ENCODE results near the gene QPRT.
"Not testable (repeated sequence)": the region's sequence is repeated elsewhere in the genome, so short reads cannot be mapped to it uniquely, and the experiment has no call there.

QPRT gene

DNA sequence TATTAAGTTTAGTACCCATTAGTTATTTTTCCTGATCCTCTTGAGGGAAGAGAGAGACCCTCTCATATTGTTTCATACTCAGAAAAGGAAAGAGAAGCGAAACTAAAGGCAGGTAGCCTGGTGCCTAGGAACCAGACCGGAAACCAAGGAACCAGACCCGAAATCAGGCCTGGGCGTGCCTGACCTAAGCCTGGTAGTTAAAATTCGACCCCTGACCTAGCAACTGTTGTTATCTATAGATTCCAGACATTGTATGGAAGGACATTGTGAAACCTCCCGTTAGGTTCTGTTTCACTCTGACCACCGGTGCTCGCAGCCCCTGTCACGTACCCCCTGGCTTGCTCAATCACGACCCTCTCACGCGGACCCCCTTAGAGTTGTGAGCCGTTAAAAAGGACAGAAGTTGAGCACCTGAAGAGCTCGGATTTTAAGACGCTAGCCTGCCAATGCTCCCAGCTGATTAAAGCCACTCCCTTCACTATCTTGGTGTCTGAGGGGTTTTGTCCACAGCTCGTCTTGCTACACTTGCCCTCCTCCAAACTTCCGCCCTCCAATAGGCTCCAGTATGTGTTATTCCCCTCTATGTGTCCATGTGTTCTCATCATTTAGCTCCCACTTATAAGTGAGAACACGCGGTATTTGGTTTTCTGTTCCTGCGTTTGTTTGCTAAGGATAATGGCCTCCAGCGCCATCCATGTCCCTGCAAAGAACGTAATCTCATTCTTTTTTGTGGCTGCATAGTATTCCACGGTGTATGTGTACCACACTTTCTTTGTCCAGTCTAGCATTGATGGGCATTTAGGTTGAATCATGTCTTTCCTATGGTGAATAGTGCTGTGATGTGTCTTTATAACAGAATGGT is 10.7 kb downstream of the QPRT start:
- not testable (repeated sequence) for FAIRE-seq; DNase-seq (ENCODE audit: low spot score)

DNA sequence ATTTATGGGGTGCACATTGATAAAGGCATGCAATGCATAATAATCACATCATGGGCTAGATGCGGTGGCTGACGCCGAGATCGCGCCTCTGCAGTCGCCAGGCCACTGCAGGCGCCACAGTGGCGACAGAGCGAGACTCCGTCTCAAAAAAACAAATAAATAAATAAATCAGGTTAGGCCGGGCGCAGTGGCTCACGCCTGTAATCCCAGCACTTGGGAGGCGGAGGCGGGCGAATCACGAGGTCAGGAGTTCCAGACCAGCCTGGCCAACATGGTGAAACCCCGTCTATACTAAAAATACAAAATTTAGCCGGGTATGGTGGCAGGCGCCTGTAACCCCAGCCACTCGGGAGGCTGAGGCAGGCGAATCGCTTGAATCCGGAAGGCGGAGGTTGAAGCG is 13.6 kb downstream of the QPRT start:
- not testable (repeated sequence) for FAIRE-seq; DNase-seq (ENCODE audit: low spot score)

DNA sequence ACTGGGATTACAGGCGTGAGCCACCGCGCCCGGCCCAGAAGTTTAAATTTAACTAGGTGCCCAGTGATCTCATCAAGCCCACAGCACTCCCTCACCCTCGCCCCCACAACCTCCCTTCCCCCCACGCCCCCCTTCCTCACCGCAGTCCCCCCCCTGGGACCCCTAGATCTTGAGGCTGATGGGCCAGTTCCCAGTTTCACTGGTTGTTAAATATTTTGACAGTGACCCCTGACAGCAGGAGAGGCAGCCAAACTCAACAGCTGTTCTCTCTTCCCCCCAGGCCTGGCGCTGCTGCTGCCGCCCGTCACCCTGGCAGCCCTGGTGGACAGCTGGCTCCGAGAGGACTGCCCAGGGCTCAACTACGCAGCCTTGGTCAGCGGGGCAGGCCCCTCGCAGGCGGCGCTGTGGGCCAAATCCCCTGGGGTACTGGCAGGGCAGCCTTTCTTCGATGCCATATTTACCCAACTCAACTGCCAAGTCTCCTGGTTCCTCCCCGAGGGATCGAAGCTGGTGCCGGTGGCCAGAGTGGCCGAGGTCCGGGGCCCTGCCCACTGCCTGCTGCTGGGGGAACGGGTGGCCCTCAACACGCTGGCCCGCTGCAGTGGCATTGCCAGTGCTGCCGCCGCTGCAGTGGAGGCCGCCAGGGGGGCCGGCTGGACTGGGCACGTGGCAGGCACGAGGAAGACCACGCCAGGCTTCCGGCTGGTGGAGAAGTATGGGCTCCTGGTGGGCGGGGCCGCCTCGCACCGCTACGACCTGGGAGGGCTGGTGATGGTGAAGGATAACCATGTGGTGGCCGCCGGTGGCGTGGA is 15.6 kb downstream of the QPRT start:
- FAIRE-seq, result no peak

DNA sequence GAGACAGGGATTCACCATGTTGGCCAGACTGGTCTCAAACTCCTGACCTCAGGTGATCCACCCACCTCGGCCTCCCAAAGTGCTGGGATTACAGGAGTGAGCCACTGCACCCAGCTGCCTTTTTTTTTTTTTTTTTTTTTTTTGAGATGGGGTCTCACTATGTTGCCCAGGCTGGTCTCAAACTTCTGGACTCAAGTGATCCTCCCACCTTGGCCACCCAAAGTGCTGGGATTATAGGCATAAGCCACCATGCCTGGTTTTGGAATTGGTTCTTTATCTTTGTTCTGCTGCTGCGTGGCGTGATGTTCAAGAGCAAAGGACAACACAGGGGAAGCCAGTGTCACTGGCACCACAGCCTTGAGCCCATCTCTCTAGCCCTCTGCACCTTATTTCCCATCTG is 16.7 kb downstream of the QPRT start:
- DNase-seq (ENCODE audit: low spot score); FAIRE-seq: not testable (repeated sequence)

More for the DNA sequence above, 15.6 kb downstream of the QPRT start:
- DNase-seq (ENCODE audit: low spot score), result no peak

DNA sequence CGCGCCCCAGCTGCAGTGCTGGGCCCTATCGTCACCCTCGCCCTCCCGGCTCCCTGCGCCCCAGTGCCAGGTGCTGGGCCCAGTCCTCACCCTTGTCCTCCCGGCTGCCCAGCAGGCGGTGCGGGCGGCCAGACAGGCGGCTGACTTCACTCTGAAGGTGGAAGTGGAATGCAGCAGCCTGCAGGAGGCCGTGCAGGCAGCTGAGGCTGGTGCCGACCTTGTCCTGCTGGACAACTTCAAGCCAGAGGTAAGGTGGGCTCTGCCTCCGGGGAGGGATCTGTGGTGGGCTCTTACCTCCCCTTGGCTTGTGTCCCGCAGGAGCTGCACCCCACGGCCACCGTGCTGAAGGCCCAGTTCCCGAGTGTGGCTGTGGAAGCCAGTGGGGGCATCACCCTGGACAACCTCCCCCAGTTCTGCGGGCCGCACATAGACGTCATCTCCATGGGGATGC is 17.9 kb downstream of the QPRT start:
- FAIRE-seq, result no peak
- no peak for DNase-seq (ENCODE audit: low spot score)

DNA sequence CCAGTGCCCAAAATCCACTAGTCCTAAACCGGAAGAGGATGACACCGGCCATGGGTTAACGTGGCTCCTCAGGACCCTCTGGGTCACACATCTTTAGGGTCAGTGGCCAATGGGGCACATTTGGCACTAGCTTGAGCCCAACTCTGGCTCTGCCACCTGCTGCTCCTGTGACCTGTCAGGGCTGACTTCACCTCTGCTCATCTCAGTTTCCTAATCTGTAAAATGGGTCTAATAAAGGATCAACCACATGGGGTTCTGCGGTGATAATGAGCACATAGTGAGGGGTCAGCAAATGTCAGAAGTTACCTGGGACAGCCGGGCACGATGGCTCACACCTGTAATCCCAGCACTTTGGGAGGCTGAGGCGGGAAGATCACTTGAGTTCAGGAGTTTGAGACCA is 18.4 kb downstream of the QPRT start:
- FAIRE-seq (no peak), DNase-seq (ENCODE audit: low spot score) (no peak)

DNA sequence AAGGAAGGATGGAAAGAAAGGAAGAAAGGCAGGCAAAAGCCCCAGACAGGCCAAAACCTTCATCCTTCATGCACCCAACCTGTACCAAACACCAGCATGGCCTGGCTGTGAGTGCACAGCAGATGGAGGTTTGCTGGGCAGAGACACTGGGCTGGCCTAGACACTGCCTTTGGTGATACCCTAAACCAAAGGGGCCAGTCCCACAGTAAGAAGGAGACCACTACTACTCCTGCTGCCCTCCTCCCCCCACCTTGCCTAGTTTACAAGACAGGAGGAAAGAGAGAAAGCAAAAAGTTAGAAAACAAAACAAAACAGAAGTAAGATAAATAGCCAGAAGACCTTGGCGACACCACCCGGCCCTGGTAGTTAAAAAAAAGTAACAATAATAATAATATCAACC is 19.1 kb downstream of the QPRT start:
- FAIRE-seq (no peak), DNase-seq (ENCODE audit: low spot score) (no peak)

DNA sequence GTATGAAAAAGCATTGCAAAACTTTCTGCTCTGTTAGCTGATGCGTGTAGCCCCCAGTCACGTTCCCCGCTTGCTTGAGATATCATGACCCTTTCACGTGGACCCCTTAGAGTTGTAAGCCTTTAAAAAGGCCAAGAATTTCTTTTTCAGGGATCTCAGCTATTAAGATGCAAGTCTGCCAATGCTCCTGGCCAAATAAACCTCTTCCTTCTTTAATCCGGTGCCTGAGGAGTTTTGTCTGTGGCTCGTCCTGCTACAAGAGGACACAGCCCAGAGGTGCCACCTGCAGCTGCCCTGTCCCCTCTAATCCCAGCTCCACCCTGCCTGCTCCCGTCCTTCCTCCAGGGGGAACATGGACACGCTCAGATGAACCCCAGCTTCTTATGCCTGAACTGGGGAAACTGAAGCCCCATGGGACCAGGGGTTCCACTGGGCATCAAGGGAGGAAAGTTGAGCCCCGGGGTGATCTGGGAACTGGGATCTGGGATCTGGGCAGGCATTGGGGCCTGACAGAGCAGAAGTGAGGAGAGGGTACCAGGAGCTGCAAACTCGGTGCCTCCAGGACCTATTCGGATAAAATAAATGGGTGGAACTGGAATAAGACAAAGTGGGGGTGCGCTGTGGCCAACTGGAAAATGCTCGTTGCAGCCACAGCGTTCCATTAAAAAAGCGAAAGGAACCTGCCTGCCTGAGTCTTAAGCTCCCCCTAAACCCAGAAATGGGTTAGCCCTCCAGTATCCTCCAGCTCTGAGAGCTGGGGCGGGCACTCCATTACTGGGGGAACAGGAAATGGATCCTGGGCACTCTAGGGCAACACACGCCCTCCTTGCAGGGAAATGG is 19.7 kb downstream of the QPRT start:
- no peak for FAIRE-seq
- DNase-seq (ENCODE audit: low spot score), result no peak

DNA sequence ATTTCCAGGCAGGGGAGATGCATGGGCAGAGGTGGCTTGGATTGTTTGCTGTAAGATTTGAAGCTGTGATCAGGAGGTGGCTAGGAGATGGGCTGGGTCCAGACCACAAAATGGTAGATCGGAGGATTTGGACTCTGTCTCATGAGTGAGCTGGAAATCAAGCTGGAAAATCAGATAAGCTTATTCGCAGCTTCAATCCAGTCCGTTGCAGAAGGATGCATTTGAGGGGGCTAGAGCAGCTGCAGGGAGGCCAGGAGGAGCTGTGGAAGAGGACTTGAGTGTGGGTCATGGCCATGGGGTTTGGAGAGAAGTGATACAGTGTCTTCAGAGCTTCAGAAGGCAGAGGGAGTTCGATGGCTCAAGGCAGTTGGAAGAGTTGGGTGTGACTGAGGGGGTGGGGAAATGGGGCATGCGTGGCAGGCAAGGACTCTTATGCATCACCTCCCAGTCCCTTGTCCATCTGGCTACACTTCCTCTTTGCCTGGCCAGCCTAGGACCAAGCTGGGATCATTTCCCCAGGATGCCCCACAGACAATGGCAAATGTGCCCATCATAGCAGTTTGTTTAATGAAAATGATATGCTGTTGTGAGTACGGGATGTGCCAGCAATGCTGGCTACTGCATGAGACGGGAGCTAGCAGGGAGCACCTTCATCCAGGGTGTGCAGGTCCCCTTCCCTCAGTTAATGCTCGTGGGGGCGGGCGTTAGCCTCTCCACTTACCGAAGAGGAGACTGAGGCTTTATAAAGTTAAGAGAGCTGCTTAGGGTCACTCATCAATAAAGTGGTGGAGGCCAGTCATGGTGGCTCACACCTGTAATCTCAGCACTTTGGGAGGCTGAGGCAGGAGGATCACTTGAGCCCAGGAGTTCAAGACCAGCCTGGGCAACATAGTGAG is 20.6 kb downstream of the QPRT start:
- no peak for DNase-seq (ENCODE audit: low spot score)
- FAIRE-seq, result no peak

DNA sequence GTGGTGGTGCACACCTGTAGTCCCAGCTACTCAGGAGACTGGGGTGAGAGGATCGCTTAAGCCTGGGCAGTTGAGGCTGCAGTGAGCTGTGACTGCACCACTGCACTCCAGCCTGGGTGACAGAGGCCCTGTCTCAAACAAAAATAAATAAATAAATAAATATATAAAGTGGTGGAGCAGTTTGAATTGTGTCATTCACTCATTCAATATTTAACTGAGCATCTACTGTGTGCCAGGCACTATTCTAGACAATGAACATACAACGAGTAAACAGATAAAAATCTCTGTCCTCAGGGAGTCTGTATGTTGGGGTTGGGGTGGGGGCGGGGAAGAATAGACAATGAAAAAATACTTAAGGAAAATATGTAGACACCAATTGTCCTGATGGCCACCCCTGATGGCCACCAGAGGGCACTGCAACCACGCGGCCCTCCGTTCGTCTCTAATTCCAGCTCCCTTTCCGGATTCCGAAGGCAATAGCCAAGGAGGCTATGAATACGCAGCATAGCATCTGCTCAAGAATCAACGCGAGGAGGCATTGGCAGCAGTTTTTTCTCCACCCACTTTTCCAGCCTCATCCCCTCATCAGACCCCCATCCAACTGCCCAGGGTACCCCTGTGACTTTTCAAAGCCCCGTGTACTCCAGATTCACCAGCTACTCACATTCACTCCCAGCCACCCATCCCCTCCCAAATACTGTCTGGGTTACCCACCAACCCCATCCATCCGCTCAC is 21.4 kb downstream of the QPRT start:
- FAIRE-seq (no peak), DNase-seq (ENCODE audit: low spot score) (peak; percentile 61)

DNA sequence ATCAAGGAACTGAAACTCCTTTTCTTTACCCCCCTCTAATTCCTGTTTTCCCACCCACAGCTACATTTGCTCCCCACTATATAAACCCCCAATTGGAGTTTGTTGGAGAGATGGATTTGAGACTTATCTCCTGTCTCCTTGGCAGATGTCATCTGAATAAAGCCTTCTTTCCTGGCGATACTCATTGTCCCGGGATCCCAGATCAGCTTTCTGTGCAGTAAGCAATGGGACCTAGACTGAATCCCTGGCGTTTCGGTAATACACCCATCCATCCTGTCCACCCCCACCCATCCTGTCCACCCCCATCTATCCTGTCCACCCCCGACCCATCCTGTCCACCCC is 22.2 kb downstream of the QPRT start:
- FAIRE-seq (no peak), DNase-seq (ENCODE audit: low spot score) (no peak)

DNA sequence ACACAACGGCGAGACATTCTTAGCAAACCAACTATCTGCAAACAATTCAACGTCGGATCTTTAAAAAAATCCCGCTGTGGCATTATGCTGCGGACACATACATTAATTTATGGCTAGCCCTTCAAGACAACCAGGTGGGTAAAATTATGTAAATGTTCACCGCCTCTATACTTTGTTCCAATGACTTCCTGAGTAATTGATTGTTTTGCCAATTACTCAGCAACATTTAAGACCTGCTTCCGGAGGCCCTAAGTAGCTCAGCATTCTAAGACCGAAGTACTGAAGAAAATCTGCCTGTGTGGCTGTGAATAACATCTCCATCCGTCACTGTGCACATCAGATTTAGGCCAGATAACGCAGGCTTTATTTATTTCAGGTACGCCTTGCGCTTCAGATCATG is 23.3 kb downstream of the QPRT start:
- FAIRE-seq, result no peak
- no peak for DNase-seq (ENCODE audit: low spot score)

DNA sequence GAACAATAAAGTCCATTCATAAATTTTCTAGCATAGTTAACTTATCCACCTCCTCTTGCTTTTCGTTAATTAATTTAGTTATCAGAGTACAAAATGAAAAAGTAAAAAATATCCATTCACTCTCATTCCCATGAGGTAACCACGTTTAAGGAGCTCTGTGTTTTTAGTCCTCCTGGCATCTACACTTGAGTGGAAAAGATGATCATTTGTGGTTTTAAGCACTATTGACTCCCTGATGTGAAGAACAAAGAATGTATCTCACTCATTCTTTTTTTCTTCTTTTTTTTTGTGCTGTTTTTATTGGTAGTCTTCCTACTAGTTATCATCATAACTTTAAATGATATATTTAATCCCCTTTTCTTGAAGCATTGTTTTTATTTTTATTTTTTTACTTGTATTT is 26.1 kb downstream of the QPRT start:
- peak; percentile 90 for FAIRE-seq

DNA sequence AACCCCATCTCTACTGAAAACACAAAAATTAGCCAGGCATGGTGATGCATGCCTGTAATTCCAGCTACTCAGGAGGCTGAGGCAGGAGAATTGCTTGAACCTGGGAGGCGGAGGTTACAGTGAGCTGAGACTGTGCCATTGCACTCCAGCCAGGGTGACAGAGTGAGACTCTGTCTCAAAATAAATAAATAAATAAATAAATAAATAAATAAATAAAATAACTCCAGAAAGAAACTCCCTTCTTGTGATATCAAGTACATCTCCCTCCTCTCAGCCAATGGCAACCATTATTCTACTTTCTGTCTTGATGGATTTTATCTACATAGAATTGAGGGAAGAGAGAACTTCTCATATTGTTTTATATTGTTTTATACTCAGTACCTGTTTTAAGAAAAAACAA is 28.2 kb downstream of the QPRT start:
- DNase-seq (ENCODE audit: low spot score); FAIRE-seq: not testable (repeated sequence)

More for the DNA sequence above, 26.1 kb downstream of the QPRT start:
- peak; percentile 48 for DNase-seq (ENCODE audit: low spot score)

DNA sequence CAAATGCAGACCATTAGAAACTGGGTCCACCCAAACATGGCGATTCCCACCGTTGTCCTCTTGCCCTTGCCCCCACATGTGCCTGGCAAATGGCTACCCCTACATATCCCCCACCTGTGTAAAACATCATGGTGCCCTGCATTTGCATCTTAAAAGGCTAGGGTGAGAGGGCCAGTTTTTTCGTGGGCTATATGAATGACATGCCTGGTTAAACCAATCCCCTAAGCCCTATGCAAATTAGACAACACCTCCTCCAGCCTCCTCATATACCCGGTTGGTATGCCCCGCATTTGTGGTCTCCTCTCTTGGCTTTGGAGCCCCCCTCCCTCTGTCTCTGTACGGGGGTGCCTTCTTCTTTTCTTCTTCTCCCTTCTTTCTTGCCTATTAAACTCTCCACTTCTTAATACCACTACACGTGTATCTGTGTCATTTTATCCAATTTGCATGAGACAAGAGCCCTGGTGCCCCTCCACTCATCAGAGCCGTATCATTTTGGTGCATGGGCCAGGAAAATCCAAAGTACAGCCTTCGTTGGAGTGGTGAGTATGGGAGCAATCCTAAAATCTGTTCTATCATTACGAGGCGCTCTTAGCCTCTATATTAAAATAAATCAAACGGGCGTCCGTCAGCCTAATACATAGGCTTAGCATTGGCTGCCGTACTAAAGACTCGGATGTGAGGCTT is 30.1 kb downstream of the QPRT start:
- FAIRE-seq (no peak), DNase-seq (ENCODE audit: low spot score) (no peak)

DNA sequence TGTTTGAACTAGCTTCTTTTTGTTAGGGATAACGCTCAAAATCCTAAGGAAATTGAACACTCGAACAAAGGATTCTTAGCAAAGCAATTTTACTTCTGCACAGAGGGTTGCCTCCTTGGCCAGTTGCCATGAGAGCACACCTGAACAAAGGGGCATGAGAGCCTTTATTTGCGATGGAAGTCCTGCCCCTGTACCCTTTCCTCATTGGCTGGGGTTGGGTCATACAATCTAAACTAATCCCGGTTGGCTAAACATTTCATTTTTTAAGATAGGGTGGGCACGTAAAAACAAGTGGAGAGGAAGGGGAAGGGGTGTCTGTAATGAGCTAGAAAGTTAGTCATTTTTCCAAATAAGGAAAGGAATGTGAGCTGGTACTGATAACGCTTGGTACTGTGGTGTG is 30.7 kb downstream of the QPRT start:
- not testable (repeated sequence) for DNase-seq (ENCODE audit: low spot score); FAIRE-seq

DNA sequence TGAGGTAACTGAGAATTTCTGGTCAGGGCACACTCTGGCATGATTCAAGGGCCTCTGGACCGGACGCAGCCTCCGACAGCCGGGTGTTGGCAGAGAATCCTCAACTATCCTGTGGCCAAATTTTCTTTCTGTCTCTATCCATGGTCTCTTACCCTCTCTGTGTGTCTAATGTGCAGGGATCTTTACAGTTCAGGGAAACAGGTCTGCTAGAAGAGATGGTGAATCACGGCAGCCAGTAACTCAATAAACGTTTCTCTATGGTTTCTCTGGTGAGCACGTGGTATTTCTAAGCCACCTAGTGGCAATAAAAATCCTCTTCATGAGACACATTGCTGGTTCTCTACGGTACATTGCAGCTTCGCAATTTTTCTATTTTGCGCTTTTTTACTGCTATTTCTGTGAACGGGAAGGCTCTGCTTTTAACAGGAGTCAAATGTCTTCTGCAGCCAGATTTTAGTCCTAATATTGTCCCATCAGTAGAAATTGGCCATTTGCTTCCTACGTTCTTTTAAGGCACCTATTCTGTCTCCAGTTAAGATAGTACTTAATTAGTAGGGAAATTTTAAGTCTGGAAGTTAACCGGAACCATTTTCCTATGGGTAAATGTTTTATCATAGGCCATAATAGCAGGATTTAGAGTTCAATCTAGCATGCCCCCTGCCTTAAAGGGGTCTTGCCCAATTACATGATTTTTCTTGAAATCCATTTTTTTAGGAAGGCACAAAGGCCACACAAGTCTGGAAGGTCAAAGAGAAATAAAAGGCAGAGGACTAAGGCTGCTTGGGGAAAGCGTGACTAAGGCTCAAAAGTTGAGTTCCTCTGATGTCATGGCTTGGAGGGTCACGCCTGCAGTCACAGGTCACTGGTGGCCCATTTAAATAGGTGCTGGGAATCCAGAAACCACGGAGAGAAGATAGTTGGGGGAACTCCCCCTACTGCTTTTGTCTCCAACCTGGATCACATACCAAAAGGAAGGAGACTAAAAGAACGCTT is 31.5 kb downstream of the QPRT start:
- FAIRE-seq (peak; percentile 26), DNase-seq (ENCODE audit: low spot score) (peak; percentile 40)

DNA sequence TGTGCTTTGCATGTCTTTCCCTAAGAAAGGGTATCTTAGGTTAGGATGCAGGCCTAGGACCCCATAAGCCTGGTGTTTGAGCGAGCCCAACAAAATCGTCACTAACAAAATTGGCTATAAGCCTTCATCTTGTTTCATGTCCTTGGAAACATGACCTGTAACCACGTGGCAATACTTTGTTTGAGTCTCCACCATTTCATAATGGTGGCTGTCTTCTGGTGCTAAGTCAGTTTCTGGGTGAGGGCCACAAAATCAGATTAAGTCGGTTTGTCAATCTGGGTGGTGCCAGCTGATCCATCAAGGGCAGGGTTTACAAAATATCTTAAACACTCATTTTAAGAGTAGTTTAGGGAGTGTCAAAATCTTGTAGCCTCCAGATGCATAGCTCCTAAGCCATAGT is 33.8 kb downstream of the QPRT start:
- DNase-seq (ENCODE audit: low spot score) (no peak), FAIRE-seq (no peak)

All from RCC 7860 (cell line).